ENCODE results near the gene EXD1. TPM values are rescaled to one million over a fixed set of nuclear protein-coding genes. Genes with fewer than 3 reads are reported as not detected.

EXD1 gene
- total and polyA plus RNA-seq, 9 donors: not detected

GRCh38 chr15:41183581-41183980 is 47.0 kb downstream of the EXD1 start:
- TF ChIP-seq EP300 (IDR thresholded peaks at IDR 0.05) (no peak), POLR2A (IDR thresholded peaks at IDR 0.05) (no peak), CTCF (IDR thresholded peaks at IDR 0.05) (no peak)
- H3K9me3 ChIP-seq: no peaks in the 10 kb centered on the region
- H3K27ac ChIP-seq: no peak overlapping the region
- H3K27me3 ChIP-seq: no peaks in the 10 kb centered on the region
- DNase-seq: no peak
- intact Hi-C loops (cut with DNase I): loop anchor here in 3 of 4 donors (5.0 to 10.0 kb wide), 3 partner anchors 166 to 329 kb away; no protein-coding TSS in a partner anchor
- H3K36me3 ChIP-seq: no peaks in the 10 kb centered on the region
- 44 to 58% (median 52%) methylated on average over 2 of the region's 2 CpGs for WGBS, 3 donors
- H3K4me3 ChIP-seq: no peak overlapping the region
- H3K4me1 ChIP-seq (ENCODE audit: insufficient read depth): no peaks in the 10 kb centered on the region

- H3K27ac ChIP-seq: no peak overlapping the region
- intact Hi-C loops (cut with DNase I): loop anchor here in 3 of 4 donors (5.0 to 10.0 kb wide), 3 partner anchors 165 to 327 kb away; no protein-coding TSS in a partner anchor
- WGBS, 3 donors: 53 to 66% (median 60%) methylated on average over 4 of the region's 4 CpGs
- no peak for DNase-seq
- no peaks in the 10 kb centered on the region for H3K27me3 ChIP-seq
- H3K36me3 ChIP-seq: no peaks in the 10 kb centered on the region
- no peaks in the 10 kb centered on the region for H3K9me3 ChIP-seq
- H3K4me1 ChIP-seq (ENCODE audit: insufficient read depth): no peaks in the 10 kb centered on the region
- TF ChIP-seq POLR2A (IDR thresholded peaks at IDR 0.05) (no peak), EP300 (IDR thresholded peaks at IDR 0.05) (no peak), CTCF (IDR thresholded peaks at IDR 0.05) (no peak)
- no peak overlapping the region for H3K4me3 ChIP-seq
These were observed 48.3 kb downstream of the EXD1 start for GRCh38 chr15:41182266-41182665.

- H3K27me3 ChIP-seq: no peaks in the 10 kb centered on the region
- no peak overlapping the region for H3K27ac ChIP-seq
- H3K4me3 ChIP-seq: no peak overlapping the region
- H3K4me1 ChIP-seq (ENCODE audit: insufficient read depth): no peaks in the 10 kb centered on the region
- H3K9me3 ChIP-seq: no peaks in the 10 kb centered on the region
- TF ChIP-seq POLR2A (IDR thresholded peaks at IDR 0.05): no peak
- no peak for TF ChIP-seq CTCF (IDR thresholded peaks at IDR 0.05)
- TF ChIP-seq EP300 (IDR thresholded peaks at IDR 0.05): no peak
- 80 to 83% (median 81%) methylated on average over 6 of the region's 6 CpGs for WGBS, 3 donors
- DNase-seq: no peak
- H3K36me3 ChIP-seq: no peaks in the 10 kb centered on the region
- intact Hi-C loops (cut with DNase I): loop anchor here in 3 of 4 donors (5.0 to 10.0 kb wide), 3 partner anchors 163 to 325 kb away; no protein-coding TSS in a partner anchor
These were observed 50.3 kb downstream of the EXD1 start for GRCh38 chr15:41180206-41180789.

- no peak for DNase-seq
- 72 to 78% (median 75%) methylated on average over 4 of the region's 4 CpGs for WGBS, 3 donors
- no peaks in the 10 kb centered on the region for H3K9me3 ChIP-seq
- H3K27ac ChIP-seq: no peak overlapping the region
- H3K4me3 ChIP-seq: no peak overlapping the region
- no peaks in the 10 kb centered on the region for H3K4me1 ChIP-seq (ENCODE audit: insufficient read depth)
- no peaks in the 10 kb centered on the region for H3K36me3 ChIP-seq
- intact Hi-C loops (cut with DNase I): loop anchor here in 1 of 4 donors (10.0 kb wide), 1 partner anchor 285 kb away; no protein-coding TSS in a partner anchor
- no peaks in the 10 kb centered on the region for H3K27me3 ChIP-seq
- TF ChIP-seq POLR2A (IDR thresholded peaks at IDR 0.05) (no peak), EP300 (IDR thresholded peaks at IDR 0.05) (no peak), CTCF (IDR thresholded peaks at IDR 0.05) (no peak)
These were observed 60.8 kb downstream of the EXD1 start for GRCh38 chr15:41169781-41170180.
